ENCODE results near the gene ID4. TPM values are rescaled to one million over a fixed set of nuclear protein-coding genes. Genes with fewer than 3 reads are reported as not detected.

The ID4 gene
- total RNA-seq, 2 donors from 2014 or later, result 2.4 to 5.3 TPM

DNA sequence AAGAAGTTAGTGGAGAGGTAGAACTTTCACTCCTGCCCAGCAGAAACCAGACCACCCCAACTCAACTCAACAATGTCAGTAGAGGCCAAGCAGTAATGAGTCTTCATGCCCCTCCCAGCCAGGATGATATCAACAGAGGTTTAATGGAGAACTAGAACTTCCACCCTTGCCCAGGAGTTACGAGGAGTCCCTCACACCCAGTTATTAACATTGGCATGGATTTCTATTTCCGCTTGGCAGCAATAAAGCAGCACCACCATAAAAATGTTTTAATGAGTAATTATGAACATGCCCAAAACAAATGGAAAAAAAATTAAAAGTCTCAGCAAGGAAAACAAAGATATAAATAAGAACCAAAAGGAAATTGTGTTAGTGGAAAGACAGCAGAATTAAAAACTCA, 40.7 kb upstream of the ID4 start:
- Histone ChIP-seq H3K4me1 (no peaks in the 10 kb centered on the region), H3K4me3 (no peak overlapping the region), H3K27ac (no peak overlapping the region), H3K36me3 (no peaks in the 10 kb centered on the region), H3K27me3 (no peaks in the 10 kb centered on the region), H3K9me3 (no peaks in the 10 kb centered on the region), H3K9ac (ENCODE audit: low read depth in 2 of 2, low read length in 2 of 2) (no peak overlapping the region)
- no peak for TF ChIP-seq CTCF (IDR thresholded peaks at IDR 0.05)
- no peak for DNase-seq
- intact Hi-C loops (cut with DNase I), result no loop called here

GRCh38 chr6:19798362-19798761, 38.8 kb upstream of the ID4 start:
- intact Hi-C loops (cut with DNase I), result no loop called here
- H3K9ac ChIP-seq (ENCODE audit: low read depth in 2 of 2, low read length in 2 of 2), result no peak overlapping the region
- no peak for DNase-seq
- no peaks in the 10 kb centered on the region for H3K4me1 ChIP-seq
- H3K9me3 ChIP-seq, result no peaks in the 10 kb centered on the region
- no peak for TF ChIP-seq CTCF (IDR thresholded peaks at IDR 0.05)
- no peak overlapping the region for H3K4me3 ChIP-seq
- H3K27me3 ChIP-seq, result no peaks in the 10 kb centered on the region
- no peak overlapping the region for H3K27ac ChIP-seq
- H3K36me3 ChIP-seq, result no peaks in the 10 kb centered on the region

DNA sequence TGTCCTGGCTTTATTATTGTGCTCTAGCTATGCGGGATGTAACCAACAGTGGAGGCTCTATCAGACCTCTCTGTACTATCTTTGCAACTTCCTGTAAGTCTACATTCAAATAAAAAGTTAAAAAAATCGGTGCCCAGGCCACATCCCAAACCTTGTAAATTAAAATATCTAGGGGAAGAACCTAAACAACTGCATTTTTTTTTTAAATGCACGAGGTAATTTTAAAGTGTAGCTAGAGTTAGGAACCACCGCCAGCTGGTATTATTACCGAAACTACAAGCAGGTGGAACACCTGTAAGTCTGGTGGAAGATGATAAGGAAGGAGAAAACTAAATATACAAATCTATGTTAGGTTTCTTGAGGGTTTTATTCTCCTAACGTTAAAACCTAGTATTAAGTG, 34.5 kb upstream of the ID4 start:
- intact Hi-C loops (cut with DNase I), result no loop called here
- Histone ChIP-seq H3K27me3 (no peaks in the 10 kb centered on the region), H3K9ac (ENCODE audit: low read depth in 2 of 2, low read length in 2 of 2) (no peak overlapping the region), H3K36me3 (no peaks in the 10 kb centered on the region), H3K27ac (no peak overlapping the region), H3K9me3 (no peaks in the 10 kb centered on the region), H3K4me1 (peaks cover 7% of the 10 kb centered on the region), H3K4me3 (no peak overlapping the region)
- TF ChIP-seq CTCF (IDR thresholded peaks at IDR 0.05), result no peak
- DNase-seq, result no peak

DNA sequence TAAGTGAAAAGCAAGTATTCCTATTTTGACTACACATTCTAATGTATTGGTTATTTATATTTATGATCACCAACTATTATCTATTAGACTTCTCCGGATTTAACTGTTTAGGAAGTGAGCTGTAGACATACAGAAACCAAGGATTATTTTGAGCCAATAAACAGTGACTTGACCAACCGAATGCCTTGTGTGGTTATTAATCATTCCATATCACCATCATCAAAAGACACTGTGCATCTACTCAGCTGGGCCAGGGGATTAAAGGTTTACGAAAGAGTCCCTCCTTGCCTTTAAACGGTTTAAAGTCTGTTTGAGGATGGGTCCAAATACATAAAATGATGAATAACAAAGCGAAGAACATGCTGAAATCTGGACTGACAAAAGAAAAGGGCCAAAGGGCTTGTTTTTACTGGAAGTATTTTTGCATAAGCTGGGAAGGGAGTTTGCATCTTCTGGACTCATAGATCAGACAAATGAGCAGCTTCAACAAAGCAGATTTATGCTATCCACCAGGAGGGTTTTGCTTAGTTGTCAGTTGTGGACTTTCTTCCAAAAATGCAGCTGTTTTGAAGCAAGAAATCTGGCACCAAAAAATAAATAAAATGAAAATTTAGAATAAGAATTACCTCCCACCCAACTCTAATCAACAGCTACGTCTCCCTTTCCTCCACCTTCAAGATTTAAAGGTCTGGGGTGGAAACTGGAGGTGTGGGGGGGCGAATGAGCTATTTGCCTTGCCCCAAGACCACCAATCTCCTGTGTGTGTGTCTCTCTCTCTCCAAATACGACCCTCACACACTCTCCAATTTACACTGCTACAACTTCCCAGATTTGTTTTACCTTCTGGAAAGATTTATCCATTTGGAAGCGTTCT, 33.6 kb upstream of the ID4 start:
- no peaks in the 10 kb centered on the region for H3K27me3 ChIP-seq
- no peak for TF ChIP-seq CTCF (IDR thresholded peaks at IDR 0.05)
- H3K4me1 ChIP-seq, result peaks cover 7% of the 10 kb centered on the region
- no peaks in the 10 kb centered on the region for H3K36me3 ChIP-seq
- H3K4me3 ChIP-seq, result peak overlapping the region; percentile 49
- no peaks in the 10 kb centered on the region for H3K9me3 ChIP-seq
- DNase-seq, result no peak
- peak overlapping the region in 1 of 2 donors; percentile 77 for H3K9ac ChIP-seq (ENCODE audit: low read depth in 2 of 2, low read length in 2 of 2)
- intact Hi-C loops (cut with DNase I), result no loop called here
- H3K27ac ChIP-seq, result peak overlapping the region; percentile 66

GRCh38 chr6:19804205-19805128, 32.7 kb upstream of the ID4 start:
- intact Hi-C loops (cut with DNase I), result no loop called here
- H3K36me3 ChIP-seq, result no peaks in the 10 kb centered on the region
- peak; percentile 94 for DNase-seq

More at GRCh38 chr6:19804205-19805128, 32.7 kb upstream of the ID4 start:
- Histone ChIP-seq H3K4me3 (peak overlapping the region; percentile 49), H3K27ac (peak overlapping the region; percentile 66), H3K4me1 (peaks cover 7% of the 10 kb centered on the region), H3K9me3 (no peaks in the 10 kb centered on the region), H3K27me3 (no peaks in the 10 kb centered on the region), H3K9ac (ENCODE audit: low read depth in 2 of 2, low read length in 2 of 2) (peak overlapping the region; percentile 77 to 87)
- TF ChIP-seq CTCF (IDR thresholded peaks at IDR 0.05), result no peak

All from colonic mucosa (tissue), 4 donors.